WTC11 (cell line): Measurements from ENCODE around the gene MAN1A2. TPM values are rescaled to one million over a fixed set of nuclear protein-coding genes. Genes with fewer than 3 reads are reported as not detected.

Experiments
- ATAC-seq: fragments of 200-7000 bp; cut with Tn5 transposase; 2 replicates; pipeline ENCODE4 v1.10.0; 2021; ENCODE audit warnings: mild to moderate bottlenecking, moderate library complexity
- Bru-seq: library from RNA; stranded (reverse); fragments of 400-500 nt; gene quantifications from one replicate; lab custom pipeline; 2021; lab: Mats Ljungman, UMichigan
- CTCF ChIA-PET: fragments of 300-600 bp; sonication (Branson Sonifier 250); formaldehyde crosslinking; loops from one replicate; lab custom pipeline; 2021; ENCODE audit warnings: antibody characterized with exemption; lab: Charles Lee
- POLR2A ChIA-PET: fragments of 350-600 bp; sonication (Branson Sonifier 250); formaldehyde crosslinking; loops from one replicate; lab custom pipeline; 2021; ENCODE audit warnings: antibody characterized with exemption; lab: Charles Lee
- DNase-seq: peaks from one replicate; pipeline ENCODE4 v3.0.0; 2021; ENCODE audit warnings: low spot score
- H3K27ac Mint-ChIP-seq: 2 replicates; pipeline ENCODE4 v1.8.0; 2021; ENCODE audit warnings: mixed read lengths
- H3K27me3 Mint-ChIP-seq: 2 replicates; pipeline ENCODE4 v1.8.0; 2021; ENCODE audit warnings: low read depth, mild to moderate bottlenecking, moderate library complexity, mixed read lengths
- H3K36me3 Mint-ChIP-seq: 2 replicates; pipeline ENCODE4 v1.8.0; 2021; ENCODE audit warnings: mixed read lengths
- H3K4me1 Mint-ChIP-seq: 2 replicates; pipeline ENCODE4 v1.8.0; 2022; ENCODE audit warnings: mixed read lengths
- H3K4me3 Mint-ChIP-seq: 2 replicates; pipeline ENCODE4 v1.8.0; 2021; ENCODE audit warnings: mild to moderate bottlenecking, moderate library complexity, mixed read lengths
- H3K9me3 Mint-ChIP-seq: 2 replicates; pipeline ENCODE4 v1.8.0; 2021; ENCODE audit warnings: mixed read lengths
- AR ChIP-seq: fragments of 250-450 bp; sonication (Bioruptor Pico); IDR thresholded peaks from 2 replicates; pipeline ENCODE4 v1.9.0; 2021; ENCODE audit warnings: mild to moderate bottlenecking
- ARID4B ChIP-seq: sonication (generic); formaldehyde crosslinking; IDR thresholded peaks from 2 replicates; pipeline ENCODE4 v1.8.0; 2023; ENCODE audit warnings: missing genetic modification reagents, mild to moderate bottlenecking, borderline replicate concordance
- ATF1 ChIP-seq: sonication (generic); formaldehyde crosslinking; IDR thresholded peaks from 2 replicates; pipeline ENCODE4 v1.8.1; 2023; ENCODE audit warnings: mild to moderate bottlenecking, moderate library complexity, missing genetic modification reagents
- ELF4 ChIP-seq: sonication (generic); formaldehyde crosslinking; IDR thresholded peaks from 2 replicates; pipeline ENCODE4 v1.8.1; 2022; ENCODE audit warnings: low read depth, mild to moderate bottlenecking, moderate library complexity, missing genetic modification reagents
- ETV6 ChIP-seq: sonication (generic); formaldehyde crosslinking; IDR thresholded peaks from 2 replicates; pipeline ENCODE4 v1.8.1; 2022; ENCODE audit warnings: mild to moderate bottlenecking, missing genetic modification reagents
- FOXK1 ChIP-seq: sonication (generic); formaldehyde crosslinking; IDR thresholded peaks from 2 replicates; pipeline ENCODE4 v1.8.0; 2022; ENCODE audit warnings: mild to moderate bottlenecking, moderate library complexity, missing genetic modification reagents
- FOXP4 ChIP-seq: sonication (generic); formaldehyde crosslinking; IDR thresholded peaks from 2 replicates; pipeline ENCODE4 v1.8.0; 2022; ENCODE audit warnings: mild to moderate bottlenecking, missing genetic modification reagents
- HMGA2 ChIP-seq: fragments of 250-450 bp; sonication (Bioruptor Pico); IDR thresholded peaks from 2 replicates; pipeline ENCODE4 v1.4.0; 2021; ENCODE audit warnings: mild to moderate bottlenecking, moderate library complexity
- JAZF1 ChIP-seq: fragments of 250-450 bp; sonication (Bioruptor Pico); IDR thresholded peaks from 2 replicates; pipeline ENCODE4 v1.9.0; 2021; ENCODE audit warnings: moderate library complexity, mild to moderate bottlenecking, inconsistent platforms
- NFE2L1 ChIP-seq: sonication (generic); formaldehyde crosslinking; IDR thresholded peaks from 2 replicates; pipeline ENCODE4 v1.8.1; 2023; ENCODE audit warnings: missing genetic modification reagents
- NFYB ChIP-seq: sonication (generic); formaldehyde crosslinking; conservative IDR thresholded peaks from 2 replicates; pipeline ENCODE4 v1.8.0; 2022; ENCODE audit warnings: low read depth, missing genetic modification reagents
- NR3C1 ChIP-seq: sonication (generic); formaldehyde crosslinking; conservative IDR thresholded peaks from 2 replicates; pipeline ENCODE4 v1.8.1; 2023; ENCODE audit warnings: low read depth, mild to moderate bottlenecking, missing genetic modification reagents
- SMAD3 ChIP-seq: sonication (generic); formaldehyde crosslinking; IDR thresholded peaks from 2 replicates; pipeline ENCODE4 v1.8.0; 2022; ENCODE audit warnings: missing genetic modification reagents, mild to moderate bottlenecking, borderline replicate concordance
- SOX15 ChIP-seq: fragments of 250-450 bp; sonication (Bioruptor Pico); IDR thresholded peaks from 2 replicates; pipeline ENCODE4 v1.9.0; 2021; ENCODE audit warnings: mild to moderate bottlenecking
- SP1 ChIP-seq: sonication (generic); formaldehyde crosslinking; conservative IDR thresholded peaks from 2 replicates; pipeline ENCODE4 v1.8.1; 2022; ENCODE audit warnings: missing genetic modification reagents
- ZNF219 ChIP-seq: sonication (generic); formaldehyde crosslinking; IDR thresholded peaks from 2 replicates; pipeline ENCODE4 v1.8.0; 2023; ENCODE audit warnings: missing genetic modification reagents, mild to moderate bottlenecking, borderline replicate concordance
- ZNF263 ChIP-seq: sonication (generic); formaldehyde crosslinking; IDR thresholded peaks from 2 replicates; pipeline ENCODE4 v1.8.1; 2022; ENCODE audit warnings: low read depth, mild to moderate bottlenecking, moderate library complexity, missing genetic modification reagents
- ZNF317 ChIP-seq: sonication (generic); formaldehyde crosslinking; IDR thresholded peaks from 2 replicates; pipeline ENCODE4 v1.8.1; 2023; ENCODE audit warnings: low read depth, mild to moderate bottlenecking, moderate library complexity, missing genetic modification reagents, borderline replicate concordance
- long read RNA-seq, 3 experiments: library from RNA in 1 of 3; library from capped mRNA in 1 of 3; library from polyadenylated mRNA in 1 of 3; unstranded in 2 of 3; stranded (forward) in 1 of 3; transcript quantifications; one replicate each; pipeline ENCODE4 v2.0.0, GENCODE V29; 2021
- total RNA-seq: library from RNA; stranded (reverse); gene quantifications from 3 replicates; pipeline ENCODE4 v1.2.3, GENCODE V29; 2021
- TF ChIP-seq, protein P1 (sequence below): sonication (generic); formaldehyde crosslinking; IDR thresholded peaks from 2 replicates; pipeline ENCODE4 v1.8.0; 2022; ENCODE audit warnings: mild to moderate bottlenecking, missing genetic modification reagents
- TF ChIP-seq, protein P2 (sequence below): sonication (generic); formaldehyde crosslinking; IDR thresholded peaks from 2 replicates; pipeline ENCODE4 v1.8.1; 2023; ENCODE audit warnings: mild to moderate bottlenecking, moderate library complexity, missing genetic modification reagents
- TF ChIP-seq, protein P3 (sequence below): sonication (generic); formaldehyde crosslinking; IDR thresholded peaks from 2 replicates; pipeline ENCODE4 v1.8.1; 2022; ENCODE audit warnings: mild to moderate bottlenecking, moderate library complexity, missing genetic modification reagents

The MAN1A2 gene
- total RNA-seq (14.9 to 19.9 TPM (median 16.0 TPM) in 3 replicates), Bru-seq, nascent RNA (percentile 73 among the genes with signal in this experiment)
- long read RNA-seq, experiment 1, full-length matches to known transcripts: 14 of 45 reads
- long read RNA-seq, experiment 1, partial matches to known transcripts: 8 of 45 reads
- long read RNA-seq, experiment 1, other reads (novel, unspliced or antisense): 23 of 45 reads
- long read RNA-seq, experiment 2, full-length matches to known transcripts: 4 of 20 reads
- long read RNA-seq, experiment 2, partial matches to known transcripts: 3 of 20 reads
- long read RNA-seq, experiment 2, other reads (novel, unspliced or antisense): 13 of 20 reads
- long read RNA-seq, experiment 3, partial matches to known transcripts: 1 of 1 reads
- long read RNA-seq, experiment 3, other reads (novel, unspliced or antisense): 0 of 1 reads

- peaks cover 44% of the 10 kb centered on the region for H3K4me1 Mint-ChIP-seq
- POLR2A ChIA-PET: interaction anchor here (0.8 kb wide), 1 partner anchor 9 kb away, joined by 3 read pairs; no protein-coding TSS in a partner anchor
- DNase-seq: peak; percentile 75
Observed at GRCh38 chr1:117367046-117368025, at the start of gene MAN1A2. Gene MAN1A2 (plus strand): TSS chr1:117367449. CDS start chr1:117368184, 735 bp downstream.

More at GRCh38 chr1:117367046-117368025, at the start of gene MAN1A2:
- no peaks in the 10 kb centered on the region for H3K36me3 Mint-ChIP-seq
- no peaks in the 10 kb centered on the region for H3K9me3 Mint-ChIP-seq
- peak within 1 kb of the TSS; percentile 88 for H3K27ac Mint-ChIP-seq
- peak within 1 kb of the TSS; percentile 91 for H3K4me3 Mint-ChIP-seq
- CTCF ChIA-PET: no interaction called here
- H3K27me3 Mint-ChIP-seq: 0 out of 2 replicates have a peak, but pooled peaks cover 5% of the 10 kb centered on the region
- TF ChIP-seq ZNF263 (CRISPR knock-in tag) (peak; percentile 98), ELF4 (CRISPR knock-in tag) (peak; percentile 62; the same call in 1 of the 2 replicates), NFE2L1 (CRISPR knock-in tag) (0 out of 2 replicates have a peak, but pooled peaks have one; percentile 38), ARID4B (peak; percentile 73; the same call in 1 of the 2 replicates), FOXK1 (CRISPR knock-in tag) (peak; percentile 46; the same call in 1 of the 2 replicates), ATF1 (CRISPR knock-in tag) (0 out of 2 replicates have a peak, but pooled peaks have one; percentile 56), SP1 (CRISPR knock-in tag) (0 out of 2 replicates have a peak, but pooled peaks have one; percentile 44), SOX15 (no peak), ZNF219 (CRISPR knock-in tag) (0 out of 2 replicates have a peak, but pooled peaks have one; percentile 30), HMGA2 (CRISPR knock-in tag) (no peak), ZNF317 (CRISPR knock-in tag) (0 out of 2 replicates have a peak, but pooled peaks have one; percentile 3), SMAD3 (CRISPR knock-in tag) (0 out of 2 replicates have a peak, but pooled peaks have one; percentile 11), NFYB (CRISPR knock-in tag) (peak; percentile 13; the same call in 1 of the 2 replicates), ETV6 (CRISPR knock-in tag) (no peak), NR3C1 (CRISPR knock-in tag) (peak; percentile 74; the same call in 1 of the 2 replicates), FOXP4 (CRISPR knock-in tag) (peak; percentile 67; the same call in 1 of the 2 replicates), JAZF1 (no peak), AR (CRISPR knock-in tag) (no peak)
- TF ChIP-seq, protein P1, sequence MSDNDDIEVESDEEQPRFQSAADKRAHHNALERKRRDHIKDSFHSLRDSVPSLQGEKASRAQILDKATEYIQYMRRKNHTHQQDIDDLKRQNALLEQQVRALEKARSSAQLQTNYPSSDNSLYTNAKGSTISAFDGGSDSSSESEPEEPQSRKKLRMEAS (CRISPR knock-in tag): peak; percentile 74
- TF ChIP-seq, protein P2, sequence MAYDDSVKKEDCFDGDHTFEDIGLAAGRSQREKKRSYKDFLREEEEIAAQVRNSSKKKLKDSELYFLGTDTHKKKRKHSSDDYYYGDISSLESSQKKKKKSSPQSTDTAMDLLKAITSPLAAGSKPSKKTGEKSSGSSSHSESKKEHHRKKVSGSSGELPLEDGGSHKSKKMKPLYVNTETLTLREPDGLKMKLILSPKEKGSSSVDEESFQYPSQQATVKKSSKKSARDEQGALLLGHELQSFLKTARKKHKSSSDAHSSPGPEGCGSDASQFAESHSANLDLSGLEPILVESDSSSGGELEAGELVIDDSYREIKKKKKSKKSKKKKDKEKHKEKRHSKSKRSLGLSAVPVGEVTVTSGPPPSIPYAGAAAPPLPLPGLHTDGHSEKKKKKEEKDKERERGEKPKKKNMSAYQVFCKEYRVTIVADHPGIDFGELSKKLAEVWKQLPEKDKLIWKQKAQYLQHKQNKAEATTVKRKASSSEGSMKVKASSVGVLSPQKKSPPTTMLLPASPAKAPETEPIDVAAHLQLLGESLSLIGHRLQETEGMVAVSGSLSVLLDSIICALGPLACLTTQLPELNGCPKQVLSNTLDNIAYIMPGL (CRISPR knock-in tag): 0 out of 2 replicates have a peak, but pooled peaks have one; percentile 22
- TF ChIP-seq, protein P3, sequence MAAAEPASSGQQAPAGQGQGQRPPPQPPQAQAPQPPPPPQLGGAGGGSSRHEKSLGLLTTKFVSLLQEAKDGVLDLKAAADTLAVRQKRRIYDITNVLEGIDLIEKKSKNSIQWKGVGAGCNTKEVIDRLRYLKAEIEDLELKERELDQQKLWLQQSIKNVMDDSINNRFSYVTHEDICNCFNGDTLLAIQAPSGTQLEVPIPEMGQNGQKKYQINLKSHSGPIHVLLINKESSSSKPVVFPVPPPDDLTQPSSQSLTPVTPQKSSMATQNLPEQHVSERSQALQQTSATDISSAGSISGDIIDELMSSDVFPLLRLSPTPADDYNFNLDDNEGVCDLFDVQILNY (CRISPR knock-in tag): 0 out of 2 replicates have a peak, but pooled peaks have one; percentile 24
- peak; percentile 70 for ATAC-seq
